Breast epithelium (tissue), 4 donors: ENCODE measurements around the gene LY6G6D. TPM values are rescaled to one million over a fixed set of nuclear protein-coding genes. Genes with fewer than 3 reads are reported as not detected.

Experiments used
- DNase-seq, 2 donors: peaks; one replicate each; pipeline ENCODE4 v3.0.0-alpha.2; 2019; ENCODE audit warnings: low spot score in 2 of 2
- H3K27ac ChIP-seq, 2 donors: fragments of 200-600 bp; sonication (generic) in 1 of 2; one replicate each; pipeline ENCODE4 v1.5.1; 2016 to 2019; ENCODE audit warnings: mild to moderate bottlenecking in 1 of 2
- H3K27me3 ChIP-seq, 2 donors: fragments of 200-600 bp; sonication (generic) in 1 of 2; one replicate each; pipeline versions ENCODE4 v1.5.1 to v1.6.0; 2017 to 2019; ENCODE audit warnings: control low read depth in 1 of 2, mild to moderate bottlenecking in 1 of 2
- H3K36me3 ChIP-seq: fragments of 200-600 bp; one replicate; pipeline ENCODE4 v1.5.1; 2019
- H3K4me1 ChIP-seq, 2 donors: fragments of 200-600 bp; sonication (generic); one replicate each; pipeline ENCODE4 v1.5.1; 2016 to 2019; ENCODE audit warnings: control low read depth in 1 of 2
- H3K4me3 ChIP-seq, 3 donors: fragments of 200-600 bp; sonication (generic); 1 replicate in 2 of 3; 2 replicates in 1 of 3; pipeline ENCODE4 v1.5.1; 2016 to 2019; ENCODE audit warnings: mild to moderate bottlenecking in 3 of 3, moderate library complexity in 2 of 3
- H3K9me3 ChIP-seq, 2 donors: fragments of 200-600 bp; sonication (generic) in 1 of 2; one replicate each; pipeline ENCODE4 v1.5.1; 2016 to 2019; ENCODE audit warnings: control low read depth in 1 of 2
- POLR2A ChIP-seq: fragments of 450-650 bp; IDR thresholded peaks from one replicate; pipeline ENCODE4 v1.6.1; 2016; ENCODE audit warnings: antibody characterized with exemption, mild to moderate bottlenecking, moderate library complexity
- POLR2AphosphoS5 ChIP-seq, 3 donors: sonication (generic); formaldehyde crosslinking; IDR thresholded peaks; one replicate each; pipeline ENCODE4 v1.6.1; 2017; ENCODE audit warnings: antibody characterized with exemption in 3 of 3
- intact Hi-C: fragments of 100-400 bp; cut with DNase I; formaldehyde crosslinking; loops from one replicate; pipeline ENCODE4 v1.15.1; 2023; ENCODE audit warnings: low total_unique reads
- total RNA-seq, 3 donors: library from RNA; depleted of rRNA; stranded (reverse); fragments of >200 nt; gene quantifications; one replicate each; pipeline ENCODE4 v1.1.0, GENCODE V29; 2016
- TF ChIP-seq, protein P1 (sequence below), 3 donors: fragments of 450-650 bp; IDR thresholded peaks; one replicate each; pipeline ENCODE4 v1.5.1; 2016 to 2017; ENCODE audit warnings: antibody characterized with exemption in 3 of 3, mild to moderate bottlenecking in 3 of 3, moderate library complexity in 3 of 3

The LY6G6D gene
- total RNA-seq, 3 donors from 2014 or later: not detected

DNA sequence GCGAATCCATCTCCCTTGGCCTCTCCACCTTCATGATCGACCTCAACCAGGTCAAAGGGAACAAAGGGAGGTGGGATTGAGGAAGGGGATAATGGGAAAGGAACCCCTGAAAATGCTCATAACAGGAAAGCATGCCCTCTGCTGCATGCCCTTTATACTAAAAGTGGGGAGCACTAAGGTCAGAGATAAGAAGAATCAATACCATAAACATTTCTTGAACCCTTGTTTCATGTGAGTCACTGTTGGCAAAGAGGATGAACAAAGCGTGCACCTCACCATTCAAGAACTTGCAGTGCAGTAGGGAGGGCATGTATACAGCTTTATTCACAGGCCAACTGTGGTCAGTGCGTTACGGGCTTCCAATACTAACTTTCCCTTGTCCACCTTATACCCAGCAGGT lies 45.6 kb downstream of the LY6G6D start:
- H3K27ac ChIP-seq: no peak overlapping the region
- intact Hi-C loops: loop anchor here (10.0 kb wide), 1 partner anchor 56 kb away; the partner anchor contains the start of genes ABHD16A and LY6G6F
- no peaks in the 10 kb centered on the region for H3K9me3 ChIP-seq
- H3K4me3 ChIP-seq: no peak overlapping the region
- no peak for DNase-seq
- no peaks in the 10 kb centered on the region for H3K4me1 ChIP-seq
- no peaks in the 10 kb centered on the region for H3K27me3 ChIP-seq
- TF ChIP-seq POLR2AphosphoS5 (IDR thresholded peaks at IDR 0.05) (no peak), POLR2A (no peak)
- TF ChIP-seq, protein P1, sequence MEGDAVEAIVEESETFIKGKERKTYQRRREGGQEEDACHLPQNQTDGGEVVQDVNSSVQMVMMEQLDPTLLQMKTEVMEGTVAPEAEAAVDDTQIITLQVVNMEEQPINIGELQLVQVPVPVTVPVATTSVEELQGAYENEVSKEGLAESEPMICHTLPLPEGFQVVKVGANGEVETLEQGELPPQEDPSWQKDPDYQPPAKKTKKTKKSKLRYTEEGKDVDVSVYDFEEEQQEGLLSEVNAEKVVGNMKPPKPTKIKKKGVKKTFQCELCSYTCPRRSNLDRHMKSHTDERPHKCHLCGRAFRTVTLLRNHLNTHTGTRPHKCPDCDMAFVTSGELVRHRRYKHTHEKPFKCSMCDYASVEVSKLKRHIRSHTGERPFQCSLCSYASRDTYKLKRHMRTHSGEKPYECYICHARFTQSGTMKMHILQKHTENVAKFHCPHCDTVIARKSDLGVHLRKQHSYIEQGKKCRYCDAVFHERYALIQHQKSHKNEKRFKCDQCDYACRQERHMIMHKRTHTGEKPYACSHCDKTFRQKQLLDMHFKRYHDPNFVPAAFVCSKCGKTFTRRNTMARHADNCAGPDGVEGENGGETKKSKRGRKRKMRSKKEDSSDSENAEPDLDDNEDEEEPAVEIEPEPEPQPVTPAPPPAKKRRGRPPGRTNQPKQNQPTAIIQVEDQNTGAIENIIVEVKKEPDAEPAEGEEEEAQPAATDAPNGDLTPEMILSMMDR (IDR thresholded peaks at IDR 0.05): no peak
- H3K36me3 ChIP-seq: no peaks in the 10 kb centered on the region

DNA sequence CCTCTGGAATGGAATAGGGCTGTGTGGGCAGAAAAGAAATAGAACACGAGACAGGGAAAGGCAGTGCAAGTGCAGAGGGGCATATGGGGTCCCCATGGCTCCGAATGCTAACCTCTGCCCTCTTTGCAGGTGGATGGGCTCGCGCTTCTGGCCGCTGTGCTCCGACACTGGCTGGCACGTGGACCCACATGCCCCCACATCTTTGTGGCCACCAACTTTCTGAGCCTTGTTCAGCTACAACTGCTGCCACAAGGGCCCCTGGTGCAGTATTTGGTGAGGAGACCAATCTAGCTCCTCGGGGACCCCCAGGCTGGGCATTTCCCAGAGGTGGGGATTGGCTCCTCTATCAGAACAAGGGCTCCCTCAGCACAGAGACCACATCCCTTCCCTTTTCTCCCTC lies 46.2 kb downstream of the LY6G6D start:
- no peak for DNase-seq
- no peaks in the 10 kb centered on the region for H3K4me1 ChIP-seq

DNA sequence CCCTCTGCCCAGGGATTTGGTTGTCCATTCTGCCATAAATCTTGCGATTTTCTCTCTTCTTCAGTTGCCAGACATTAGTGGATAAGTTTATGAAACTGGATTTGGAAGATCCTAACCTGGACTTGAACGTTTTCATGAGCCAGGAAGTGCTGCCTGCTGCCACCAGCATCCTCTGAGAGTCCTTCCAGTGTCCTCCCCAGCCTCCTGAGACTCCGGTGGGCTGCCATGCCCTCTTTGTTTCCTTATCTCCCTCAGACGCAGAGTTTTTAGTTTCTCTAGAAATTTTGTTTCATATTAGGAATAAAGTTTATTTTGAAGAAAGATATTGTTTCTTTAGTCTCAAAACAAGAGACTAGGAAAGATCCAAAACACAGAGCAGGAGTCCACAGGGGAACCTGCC lies 47.2 kb downstream of the LY6G6D start, which contains the start of gene SAPCD1:
SAPCD1 (plus strand) TSS at position 301 of the 400 bp plus-strand sequence. CDS start 399 bp downstream, outside the sequence.
- intact Hi-C loops: loop anchor here (10.0 kb wide), 1 partner anchor 58 kb away; the partner anchor contains the start of genes ABHD16A and LY6G6F
- H3K4me1 ChIP-seq: no peaks in the 10 kb centered on the region
- no peaks in the 10 kb centered on the region for H3K9me3 ChIP-seq
- H3K4me3 ChIP-seq: no peak within 1 kb of the TSS
- DNase-seq: no peak
- H3K27me3 ChIP-seq: no peaks in the 10 kb centered on the region
- TF ChIP-seq, protein P1 (IDR thresholded peaks at IDR 0.05): no peak
- peak within 1 kb of the TSS; percentile 10 to 21 for H3K27ac ChIP-seq
- H3K36me3 ChIP-seq: no peaks in the 10 kb centered on the region

More for the DNA sequence above, 46.2 kb downstream of the LY6G6D start:
- H3K27me3 ChIP-seq: no peaks in the 10 kb centered on the region
- no peak overlapping the region for H3K27ac ChIP-seq
- H3K4me3 ChIP-seq: no peak overlapping the region
- intact Hi-C loops: loop anchor here (10.0 kb wide), 1 partner anchor 57 kb away; the partner anchor contains the start of genes ABHD16A and LY6G6F
- H3K36me3 ChIP-seq: no peaks in the 10 kb centered on the region
- H3K9me3 ChIP-seq: no peaks in the 10 kb centered on the region
- TF ChIP-seq POLR2A (no peak), POLR2AphosphoS5 (IDR thresholded peaks at IDR 0.05) (no peak)
- TF ChIP-seq, protein P1 (IDR thresholded peaks at IDR 0.05): no peak

DNA sequence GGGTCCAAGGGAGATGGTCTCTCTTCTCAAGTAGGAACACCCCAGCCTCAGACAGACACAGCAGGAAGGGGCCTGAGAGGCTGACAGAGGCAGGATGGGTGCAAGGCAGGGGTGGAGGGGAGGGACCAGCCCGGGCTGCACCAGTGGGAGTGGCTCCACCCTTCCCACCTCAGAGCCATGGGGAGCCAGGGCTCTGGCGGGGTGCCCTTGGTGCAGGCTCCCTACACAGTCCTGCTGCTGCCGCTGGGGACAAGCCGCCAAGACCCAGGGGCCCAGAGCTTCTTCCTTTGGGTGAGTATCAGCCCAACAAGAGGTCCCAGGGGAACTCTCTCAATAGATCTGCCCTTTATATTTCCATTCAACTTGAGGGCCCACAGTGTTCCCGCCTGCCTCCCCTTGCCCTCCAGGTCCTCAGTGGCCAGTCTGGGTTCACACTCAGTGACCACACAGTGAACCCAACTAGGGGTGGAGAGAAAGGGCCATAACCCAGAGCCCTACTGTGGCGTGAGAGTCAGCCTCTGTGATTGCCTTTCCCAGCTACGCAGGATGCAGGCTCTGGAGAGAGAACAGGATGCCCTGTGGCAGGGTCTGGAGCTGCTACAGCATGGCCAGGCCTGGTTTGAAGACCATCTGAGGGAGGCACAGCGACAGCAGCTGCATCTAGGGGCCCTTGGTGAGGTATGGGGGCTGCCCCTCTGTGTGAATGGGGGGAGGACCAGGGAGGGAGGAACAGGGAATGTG lies 47.9 kb downstream of the LY6G6D start:
- TF ChIP-seq, protein P1 (IDR thresholded peaks at IDR 0.05): no peak
- TF ChIP-seq POLR2AphosphoS5 (IDR thresholded peaks at IDR 0.05) (no peak), POLR2A (no peak)
- peak overlapping the region; percentile 10 to 21 for H3K27ac ChIP-seq
- DNase-seq: no peak
- intact Hi-C loops: loop anchor here (10.0 kb wide), 1 partner anchor 58 kb away; the partner anchor contains the start of genes ABHD16A and LY6G6F
- no peaks in the 10 kb centered on the region for H3K9me3 ChIP-seq
- H3K4me3 ChIP-seq: no peak overlapping the region
- no peaks in the 10 kb centered on the region for H3K36me3 ChIP-seq
- H3K4me1 ChIP-seq: no peaks in the 10 kb centered on the region
- no peaks in the 10 kb centered on the region for H3K27me3 ChIP-seq

DNA sequence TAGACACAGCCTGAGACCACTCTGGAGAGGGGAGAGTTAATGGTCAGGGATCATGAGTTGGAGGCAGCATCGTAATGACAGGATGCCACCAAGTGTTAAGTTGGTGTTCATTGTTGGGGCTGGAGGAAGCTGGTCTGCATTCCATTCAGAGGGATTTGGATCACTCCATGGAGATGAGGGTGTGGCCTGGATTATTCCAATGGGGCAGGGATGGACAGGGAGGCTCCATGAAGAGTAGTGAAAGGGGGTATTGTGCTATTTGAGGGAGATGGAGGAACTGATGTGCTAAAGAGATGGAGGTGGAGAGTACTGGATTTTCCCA lies 48.4 kb downstream of the LY6G6D start:
- Histone ChIP-seq H3K27ac (peak overlapping the region in 1 of 2 donors; percentile 10), H3K9me3 (no peaks in the 10 kb centered on the region), H3K27me3 (no peaks in the 10 kb centered on the region), H3K4me3 (no peak overlapping the region), H3K4me1 (no peaks in the 10 kb centered on the region), H3K36me3 (no peaks in the 10 kb centered on the region)
- DNase-seq: no peak
- intact Hi-C loops: loop anchor here (10.0 kb wide), 1 partner anchor 59 kb away; the partner anchor contains the start of genes ABHD16A and LY6G6F
- TF ChIP-seq, protein P1 (IDR thresholded peaks at IDR 0.05): no peak
- no peak for TF ChIP-seq POLR2A
- no peak for TF ChIP-seq POLR2AphosphoS5 (IDR thresholded peaks at IDR 0.05)
